Caco-2 (cell line): Measurements from ENCODE around the gene SOX30. TPM values are rescaled to one million over a fixed set of nuclear protein-coding genes. Genes with fewer than 3 reads are reported as not detected.

ENCODE experiments used
- BruUV-seq: library from RNA; stranded (reverse); fragments of 400-500 nt; replicated peaks from 2 replicates; lab custom pipeline; 2021; lab: Mats Ljungman, UMichigan
- CTCF ChIA-PET: fragments of 300-600 bp; sonication (Branson Sonifier 250); formaldehyde crosslinking; loops from one replicate; lab custom pipeline; 2022; ENCODE audit warnings: antibody characterized with exemption; lab: Charles Lee
- POLR2A ChIA-PET: fragments of 300-600 bp; sonication (Branson Sonifier 250); formaldehyde crosslinking; loops from one replicate; lab custom pipeline; 2022; ENCODE audit warnings: antibody characterized with exemption; lab: Charles Lee
- DNase-seq, 2 experiments: peaks; one replicate each; pipeline versions ENCODE4 v3.0.0 to v3.0.0-alpha.2; 2020 to 2022
- H3K27me3 ChIP-seq: replicated peaks from 2 replicates; pipeline ENCODE4 v1.6.0; 2011; ENCODE audit warnings: low read length; ENCODE audit not compliant: control insufficient read depth, insufficient read depth
- H3K36me3 ChIP-seq: 2 replicates; pipeline ENCODE4 v1.5.1; 2011; ENCODE audit warnings: low read length; ENCODE audit not compliant: control insufficient read depth, insufficient read depth
- H3K4me1 ChIP-seq: fragments of 250-450 bp; sonication (Bioruptor Pico); 2 replicates; pipeline ENCODE4 v1.5.1; 2020; ENCODE audit warnings: mild to moderate bottlenecking
- H3K4me3 ChIP-seq: 2 replicates; pipeline ENCODE4 v1.5.1; 2011; ENCODE audit warnings: low read depth, mild to moderate bottlenecking, control low read depth, low read length
- H3K9me3 ChIP-seq: fragments of 250-450 bp; sonication (Bioruptor Pico); 2 replicates; pipeline ENCODE4 v1.5.1; 2020; ENCODE audit warnings: mild to moderate bottlenecking, moderate library complexity
- H3K27ac Mint-ChIP-seq: one replicate; pipeline ENCODE4 v1.8.0; 2022; ENCODE audit warnings: mixed read lengths; ENCODE audit not compliant: unreplicated experiment
- H3K27me3 Mint-ChIP-seq: one replicate; pipeline ENCODE4 v1.8.0; 2022; ENCODE audit warnings: mixed read lengths; ENCODE audit not compliant: insufficient read depth, unreplicated experiment
- H3K36me3 Mint-ChIP-seq: one replicate; pipeline ENCODE4 v1.8.0; 2022; ENCODE audit warnings: mild to moderate bottlenecking, mixed read lengths; ENCODE audit not compliant: insufficient read depth, unreplicated experiment
- H3K4me1 Mint-ChIP-seq: one replicate; pipeline ENCODE4 v1.8.0; 2022; ENCODE audit warnings: low read depth, mixed read lengths; ENCODE audit not compliant: unreplicated experiment
- H3K4me3 Mint-ChIP-seq: one replicate; pipeline ENCODE4 v1.8.0; 2022; ENCODE audit warnings: mild to moderate bottlenecking, moderate library complexity, mixed read lengths; ENCODE audit not compliant: unreplicated experiment
- H3K9me3 Mint-ChIP-seq: one replicate; pipeline ENCODE4 v1.8.0; 2022; ENCODE audit warnings: mixed read lengths; ENCODE audit not compliant: unreplicated experiment
- intact Hi-C: fragments of 100-400 bp; cut with micrococcal nuclease; formaldehyde crosslinking; loops from one replicate; pipeline ENCODE4 v1.10.0; 2022; ENCODE audit not compliant: unreplicated experiment
- total RNA-seq: library from RNA; stranded (reverse); gene quantifications from 2 replicates; pipeline ENCODE4 v1.2.3, GENCODE V29; 2022
- TF ChIP-seq, protein P1 (sequence below), 2 experiments: fragments of 200-600 bp in 1 of 2; IDR thresholded peaks; 1 replicate in 1 of 2; 2 replicates in 1 of 2; pipeline versions ENCODE4 v1.5.1 to v1.8.0; 2011 to 2022; ENCODE audit warnings: antibody characterized with exemption in 1 of 2, control low read depth in 1 of 2, inconsistent platforms in 1 of 2, low read depth in 1 of 2, low read length in 1 of 2, mild to moderate bottlenecking in 1 of 2, moderate library complexity in 1 of 2; ENCODE audit not compliant: insufficient read depth in 1 of 2, severe bottlenecking in 1 of 2, unreplicated experiment in 1 of 2

The SOX30 gene
- total RNA-seq, 1 experiment from 2014 or later = 2.9 TPM

DNA sequence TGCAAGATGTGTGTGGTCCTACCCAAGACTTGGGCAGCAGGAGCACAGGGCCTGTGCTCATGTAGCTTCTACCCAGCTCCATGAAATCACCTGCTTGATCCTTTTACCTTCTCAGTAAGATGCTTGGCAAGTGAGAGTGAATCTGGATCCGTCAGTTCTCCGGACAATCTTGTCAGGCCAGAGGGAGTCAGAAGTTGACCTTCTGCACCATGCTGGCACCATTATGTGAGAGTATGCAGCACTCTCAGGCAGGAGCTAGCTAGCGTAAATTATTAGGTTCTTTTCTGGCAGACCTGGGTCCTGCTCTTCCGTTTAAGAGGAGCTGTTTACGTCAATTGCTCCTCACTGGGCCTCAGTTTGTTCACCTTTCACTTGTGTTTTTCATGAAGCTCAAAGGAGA is 39.7 kb downstream of the SOX30 start:
- no peaks in the 10 kb centered on the region for H3K36me3 Mint-ChIP-seq
- CTCF ChIA-PET = no interaction called here

DNA sequence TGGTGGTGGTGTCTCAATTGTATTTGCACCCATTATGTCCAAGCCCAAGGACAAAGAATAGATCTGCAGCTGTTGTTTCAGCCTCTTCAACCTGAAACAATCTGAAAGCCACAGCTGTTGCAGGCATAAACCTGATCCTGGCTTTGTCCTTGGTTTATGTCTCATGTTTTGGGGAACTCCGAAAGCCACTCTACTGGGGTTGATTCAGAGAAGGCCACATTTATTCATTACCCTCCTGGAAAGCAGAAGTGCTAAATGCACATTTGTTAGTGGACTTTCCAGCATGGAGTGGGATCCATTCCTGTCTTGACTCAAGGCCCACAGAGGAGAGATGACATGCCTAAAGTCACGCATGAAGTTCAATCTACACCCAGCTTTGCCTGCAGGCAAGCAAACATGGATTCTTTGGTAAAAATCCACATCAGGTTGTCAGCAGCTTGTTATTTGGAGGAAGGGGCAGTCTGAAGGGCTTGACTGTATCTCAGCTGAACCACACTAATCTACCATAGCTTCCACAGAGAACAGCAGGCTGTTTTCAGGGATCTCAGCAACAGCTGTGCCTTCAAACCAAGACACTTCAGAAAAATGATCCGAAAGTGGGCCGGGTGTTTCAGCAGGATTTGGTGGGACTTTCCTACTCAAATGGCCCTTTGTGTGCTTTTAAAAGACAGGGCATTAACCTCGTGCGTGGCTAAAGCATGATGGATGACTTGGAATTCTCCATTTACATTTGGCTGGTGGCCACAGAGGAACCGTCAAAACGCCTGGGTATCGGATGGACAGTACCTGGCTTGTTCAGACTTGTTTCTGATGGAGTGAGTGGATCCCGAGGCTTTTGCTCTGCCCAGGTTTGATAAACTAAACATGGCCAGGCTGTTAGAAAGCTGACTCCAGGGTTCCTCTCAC is 40.4 kb downstream of the SOX30 start:
- Mint-ChIP-seq H3K9me3 (no peaks in the 10 kb centered on the region), H3K4me1 (peaks cover 38% of the 10 kb centered on the region), H3K27ac (peak overlapping the region; percentile 85), H3K4me3 (no peak overlapping the region), H3K36me3 (no peaks in the 10 kb centered on the region), H3K27me3 (no peaks in the 10 kb centered on the region)
- TF ChIP-seq, protein P1, sequence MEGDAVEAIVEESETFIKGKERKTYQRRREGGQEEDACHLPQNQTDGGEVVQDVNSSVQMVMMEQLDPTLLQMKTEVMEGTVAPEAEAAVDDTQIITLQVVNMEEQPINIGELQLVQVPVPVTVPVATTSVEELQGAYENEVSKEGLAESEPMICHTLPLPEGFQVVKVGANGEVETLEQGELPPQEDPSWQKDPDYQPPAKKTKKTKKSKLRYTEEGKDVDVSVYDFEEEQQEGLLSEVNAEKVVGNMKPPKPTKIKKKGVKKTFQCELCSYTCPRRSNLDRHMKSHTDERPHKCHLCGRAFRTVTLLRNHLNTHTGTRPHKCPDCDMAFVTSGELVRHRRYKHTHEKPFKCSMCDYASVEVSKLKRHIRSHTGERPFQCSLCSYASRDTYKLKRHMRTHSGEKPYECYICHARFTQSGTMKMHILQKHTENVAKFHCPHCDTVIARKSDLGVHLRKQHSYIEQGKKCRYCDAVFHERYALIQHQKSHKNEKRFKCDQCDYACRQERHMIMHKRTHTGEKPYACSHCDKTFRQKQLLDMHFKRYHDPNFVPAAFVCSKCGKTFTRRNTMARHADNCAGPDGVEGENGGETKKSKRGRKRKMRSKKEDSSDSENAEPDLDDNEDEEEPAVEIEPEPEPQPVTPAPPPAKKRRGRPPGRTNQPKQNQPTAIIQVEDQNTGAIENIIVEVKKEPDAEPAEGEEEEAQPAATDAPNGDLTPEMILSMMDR (IDR thresholded peaks at IDR 0.05; ENCODE audit: insufficient read depth in 1 of 2, low read depth in 1 of 2, low read length in 1 of 2, severe bottlenecking in 1 of 2, unreplicated experiment in 1 of 2) = no peak
- ChIA-PET POLR2A (no interaction called here), CTCF (no interaction called here)
- intact Hi-C loops = no loop called here
- Histone ChIP-seq H3K36me3 (no peaks in the 10 kb centered on the region), H3K9me3 (no peaks in the 10 kb centered on the region), H3K27me3 (no peaks in the 10 kb centered on the region), H3K4me3 (no peak overlapping the region), H3K4me1 (peaks cover 38% of the 10 kb centered on the region)
- no TSS peak for BruUV-seq
- no peak for DNase-seq

More for the DNA sequence above, 39.7 kb downstream of the SOX30 start:
- Histone ChIP-seq H3K4me3 (no peak overlapping the region), H3K27me3 (no peaks in the 10 kb centered on the region), H3K4me1 (peaks cover 35% of the 10 kb centered on the region), H3K36me3 (no peaks in the 10 kb centered on the region), H3K9me3 (no peaks in the 10 kb centered on the region)
- TF ChIP-seq, protein P1 (IDR thresholded peaks at IDR 0.05; ENCODE audit: insufficient read depth in 1 of 2, low read depth in 1 of 2, low read length in 1 of 2, severe bottlenecking in 1 of 2, unreplicated experiment in 1 of 2) = no peak
- Mint-ChIP-seq H3K4me3 (no peak overlapping the region), H3K27me3 (no peaks in the 10 kb centered on the region), H3K4me1 (peaks cover 31% of the 10 kb centered on the region), H3K27ac (peak overlapping the region; percentile 85), H3K9me3 (no peaks in the 10 kb centered on the region)
- no TSS peak for BruUV-seq
- intact Hi-C loops = no loop called here
- POLR2A ChIA-PET = no interaction called here
- DNase-seq = no peak

DNA sequence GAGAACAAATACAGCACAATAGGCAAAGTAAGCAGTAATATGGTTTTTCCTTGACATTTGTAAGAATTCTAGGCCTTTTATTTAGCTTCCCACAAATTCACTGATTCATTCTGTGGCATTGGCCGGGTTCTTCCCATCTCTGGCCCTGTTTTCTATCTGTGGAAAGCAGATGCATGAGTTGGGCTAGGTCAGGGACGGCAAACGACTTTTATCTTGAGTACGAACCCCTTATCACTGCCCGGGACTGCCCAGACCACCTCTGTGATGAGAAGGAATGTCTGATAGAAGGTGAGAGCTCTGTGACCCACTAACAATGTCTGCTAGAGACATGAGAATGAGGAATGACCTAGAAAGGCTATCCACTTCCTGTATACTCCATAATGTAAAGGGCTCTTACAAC is 41.2 kb downstream of the SOX30 start:
- H3K4me3 ChIP-seq = no peak overlapping the region
- ChIA-PET POLR2A (no interaction called here), CTCF (no interaction called here)
- H3K36me3 ChIP-seq = no peaks in the 10 kb centered on the region; the same call in 1 of the 2 replicates
- BruUV-seq = no TSS peak
- H3K27me3 ChIP-seq = no peaks in the 10 kb centered on the region
- Mint-ChIP-seq H3K4me1 (peaks cover 41% of the 10 kb centered on the region), H3K4me3 (no peak overlapping the region), H3K27me3 (no peaks in the 10 kb centered on the region), H3K27ac (no peak overlapping the region), H3K36me3 (no peaks in the 10 kb centered on the region), H3K9me3 (no peaks in the 10 kb centered on the region)
- H3K4me1 ChIP-seq = peaks cover 42% of the 10 kb centered on the region
- TF ChIP-seq, protein P1 (IDR thresholded peaks at IDR 0.05; ENCODE audit: insufficient read depth in 1 of 2, low read depth in 1 of 2, low read length in 1 of 2, severe bottlenecking in 1 of 2, unreplicated experiment in 1 of 2) = no peak
- DNase-seq = no peak
- intact Hi-C loops = no loop called here
- no peaks in the 10 kb centered on the region for H3K9me3 ChIP-seq
